Mesenchymal stem cell (in vitro differentiated cells and primary cell): Measurements from ENCODE around the gene RASA3.

Experiments
- DNase-seq: peaks from one replicate; pipeline ENCODE4 v3.0.0-alpha.2; 2013
- H2AFZ ChIP-seq: one replicate; pipeline ENCODE4 v1.6.1; 2013; ENCODE audit warnings: low read depth, mild to moderate bottlenecking, control low read depth, inconsistent platforms, low read length, moderate library complexity
- H2AK5ac ChIP-seq: 2 replicates; pipeline ENCODE4 v1.6.1; 2013; ENCODE audit warnings: low read length, moderate library complexity, mild to moderate bottlenecking, inconsistent platforms; ENCODE audit not compliant: severe bottlenecking
- H2BK120ac ChIP-seq: one replicate; pipeline ENCODE4 v1.6.1; 2013; ENCODE audit warnings: low read depth, mild to moderate bottlenecking, inconsistent platforms, low read length, moderate library complexity
- H2BK12ac ChIP-seq, 2 experiments: one replicate each; pipeline ENCODE4 v1.6.1; 2013; ENCODE audit warnings: inconsistent platforms in 2 of 2, low read length in 2 of 2, mild to moderate bottlenecking in 2 of 2, moderate library complexity in 2 of 2, control low read depth in 1 of 2
- H2BK15ac ChIP-seq: one replicate; pipeline ENCODE4 v1.6.1; 2013; ENCODE audit warnings: mild to moderate bottlenecking, low read depth, inconsistent platforms; ENCODE audit not compliant: poor library complexity, severe bottlenecking
- H2BK5ac ChIP-seq: 2 replicates; pipeline ENCODE4 v1.6.1; 2013; ENCODE audit warnings: low read depth, mild to moderate bottlenecking, low read length, control low read depth, inconsistent platforms; ENCODE audit not compliant: poor library complexity, severe bottlenecking
- H3K14ac ChIP-seq, 2 experiments: one replicate each; pipeline ENCODE4 v1.6.1; 2013; ENCODE audit warnings: inconsistent platforms in 2 of 2, low read length in 2 of 2, control low read depth in 1 of 2, mild to moderate bottlenecking in 1 of 2, moderate library complexity in 1 of 2
- H3K18ac ChIP-seq, 2 experiments: one replicate each; pipeline ENCODE4 v1.6.1; 2013; ENCODE audit warnings: inconsistent platforms in 2 of 2, low read length in 2 of 2, control low read depth in 1 of 2, low read depth in 1 of 2, mild to moderate bottlenecking in 1 of 2
- H3K23ac ChIP-seq, 2 experiments: one replicate each; pipeline ENCODE4 v1.6.1; 2013; ENCODE audit warnings: inconsistent platforms in 2 of 2, low read length in 2 of 2, mild to moderate bottlenecking in 2 of 2, moderate library complexity in 2 of 2, control low read depth in 1 of 2
- H3K27ac ChIP-seq: 2 replicates; pipeline ENCODE4 v1.5.1; 2013; ENCODE audit warnings: mild to moderate bottlenecking, moderate library complexity, low read length, control low read depth, inconsistent platforms; ENCODE audit not compliant: poor library complexity, severe bottlenecking
- H3K27me3 ChIP-seq, 2 experiments: 2 replicates each; pipeline versions ENCODE4 v1.6.1 to v1.7.0; 2013; ENCODE audit warnings: low read length in 2 of 2, mild to moderate bottlenecking in 2 of 2, moderate library complexity in 2 of 2, control low read depth in 1 of 2, inconsistent platforms in 1 of 2; ENCODE audit not compliant: control insufficient read depth in 1 of 2, insufficient read depth in 1 of 2
- H3K36me3 ChIP-seq, 2 experiments: 2 replicates each; pipeline versions ENCODE4 v1.6.1 to v1.7.0; 2013; ENCODE audit warnings: low read length in 2 of 2, control low read depth in 1 of 2, inconsistent platforms in 1 of 2, low read depth in 1 of 2, mild to moderate bottlenecking in 1 of 2; ENCODE audit not compliant: insufficient read depth in 2 of 2, control insufficient read depth in 1 of 2
- H3K4ac ChIP-seq, 2 experiments: one replicate each; pipeline ENCODE4 v1.6.1; 2013; ENCODE audit warnings: inconsistent platforms in 2 of 2, low read length in 2 of 2, mild to moderate bottlenecking in 2 of 2, moderate library complexity in 2 of 2, control low read depth in 1 of 2, low read depth in 1 of 2
- H3K4me1 ChIP-seq: 2 replicates; pipeline ENCODE4 v1.6.1; 2013; ENCODE audit warnings: low read depth, low read length, control low read depth; ENCODE audit not compliant: control insufficient read depth, insufficient read depth
- H3K4me2 ChIP-seq: 2 replicates; pipeline ENCODE4 v1.6.1; 2013; ENCODE audit warnings: low read length, mild to moderate bottlenecking, inconsistent platforms; ENCODE audit not compliant: poor library complexity, severe bottlenecking
- H3K4me3 ChIP-seq, 2 experiments: 2 replicates each; pipeline versions ENCODE4 v1.5.1 to v1.7.0; 2013; ENCODE audit warnings: low read length in 2 of 2, mild to moderate bottlenecking in 2 of 2, control low read depth in 1 of 2, low read depth in 1 of 2; ENCODE audit not compliant: insufficient read depth in 1 of 2
- H3K79me1 ChIP-seq: replicated peaks from 2 replicates; pipeline ENCODE4 v1.6.1; 2013; ENCODE audit warnings: mild to moderate bottlenecking, control low read depth, low read length, inconsistent platforms; ENCODE audit not compliant: poor library complexity, severe bottlenecking
- H3K9ac ChIP-seq: 2 replicates; pipeline ENCODE4 v1.7.0; 2013; ENCODE audit warnings: mild to moderate bottlenecking, low read length, moderate library complexity
- H3K9me3 ChIP-seq: 2 replicates; pipeline ENCODE4 v1.7.0; 2013; ENCODE audit warnings: mild to moderate bottlenecking, low read length; ENCODE audit not compliant: control insufficient read depth
- H4K8ac ChIP-seq: one replicate; pipeline ENCODE4 v1.6.1; 2013; ENCODE audit warnings: inconsistent platforms, mild to moderate bottlenecking, low read length, moderate library complexity
- H4K91ac ChIP-seq: one replicate; pipeline ENCODE4 v1.6.1; 2013; ENCODE audit warnings: mild to moderate bottlenecking, low read length, inconsistent platforms
- WGBS: methylation state at CpG from one replicate; pipeline ENCODE4 v1.1.7; 2013; ENCODE audit warnings: mixed read lengths; 5-methylcytosine and 5-hydroxymethylcytosine counted together

RASA3 gene

GRCh38 chr13:113981611-113982295 lies 150.7 kb downstream of the RASA3 start:
- no peak overlapping the region for H3K4ac ChIP-seq
- no peak overlapping the region for H3K14ac ChIP-seq
- no peak overlapping the region for H2BK12ac ChIP-seq
- no peak overlapping the region for H3K4me3 ChIP-seq
- H3K23ac ChIP-seq = no peak overlapping the region
- H3K18ac ChIP-seq = no peak overlapping the region
- peaks cover 15% of the 10 kb centered on the region for H3K79me1 ChIP-seq
- 94% methylated on average over 28 of the region's 28 CpGs for WGBS
- H3K36me3 ChIP-seq = peaks cover 57 to 59% of the 10 kb centered on the region in 2 experiments
- no peak overlapping the region for H2AK5ac ChIP-seq
- no peak overlapping the region for H2AFZ ChIP-seq
- no peak for DNase-seq
- no peaks in the 10 kb centered on the region for H3K27me3 ChIP-seq
- no peak overlapping the region for H2BK15ac ChIP-seq
- no peak overlapping the region for H4K8ac ChIP-seq
- H3K4me1 ChIP-seq = peaks cover 27% of the 10 kb centered on the region
- no peaks in the 10 kb centered on the region for H3K9me3 ChIP-seq
- no peak overlapping the region for H3K27ac ChIP-seq
- no peak overlapping the region for H3K9ac ChIP-seq
- no peak overlapping the region for H3K4me2 ChIP-seq
- H4K91ac ChIP-seq = no peak overlapping the region
- no peak overlapping the region for H2BK5ac ChIP-seq
- H2BK120ac ChIP-seq = no peak overlapping the region

GRCh38 chr13:113981194-113981605 lies 151.2 kb downstream of the RASA3 start:
- Histone ChIP-seq H4K8ac (no peak overlapping the region), H3K18ac (no peak overlapping the region), H3K9me3 (no peaks in the 10 kb centered on the region), H3K23ac (no peak overlapping the region), H3K4ac (no peak overlapping the region), H3K27ac (no peak overlapping the region), H3K14ac (no peak overlapping the region), H2AFZ (no peak overlapping the region), H3K27me3 (no peaks in the 10 kb centered on the region), H3K79me1 (peaks cover 18% of the 10 kb centered on the region), H2BK15ac (no peak overlapping the region), H2AK5ac (no peak overlapping the region), H3K36me3 (peaks cover 59 to 61% of the 10 kb centered on the region in 2 experiments), H2BK5ac (no peak overlapping the region), H3K4me2 (no peak overlapping the region), H3K9ac (no peak overlapping the region), H4K91ac (no peak overlapping the region), H2BK120ac (no peak overlapping the region), H3K4me1 (peaks cover 31% of the 10 kb centered on the region), H2BK12ac (no peak overlapping the region), H3K4me3 (no peak overlapping the region)
- over 99% methylated on average over 16 of the region's 16 CpGs for WGBS
- DNase-seq = no peak

DNA sequence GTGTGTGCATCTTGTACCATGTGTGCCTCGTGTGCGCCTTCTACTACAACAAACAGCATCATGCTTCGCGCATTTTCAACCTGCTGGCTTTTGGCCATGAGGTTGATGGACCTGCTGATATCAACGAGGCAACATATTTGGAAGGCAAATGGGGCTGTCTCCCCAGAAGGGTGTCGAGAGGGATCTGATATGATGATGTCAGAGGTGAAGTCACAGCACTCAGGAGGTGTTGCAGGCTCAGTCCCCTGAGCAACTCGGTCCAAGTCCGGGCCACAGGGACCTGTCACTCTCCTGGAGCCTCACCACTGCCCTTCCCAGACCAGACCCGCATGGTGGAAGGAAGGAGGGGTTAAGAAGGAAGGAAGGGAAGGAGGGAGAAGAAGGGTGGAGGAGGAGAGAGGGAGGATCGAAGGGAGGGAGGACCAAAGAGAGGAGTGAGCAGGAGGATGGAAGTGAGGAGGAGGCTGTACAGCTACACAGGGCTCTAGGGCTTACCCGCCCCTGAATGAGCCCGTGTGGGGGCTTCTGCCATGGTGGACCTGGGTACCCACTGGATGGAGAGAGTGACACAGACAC lies 151.8 kb downstream of the RASA3 start:
- Histone ChIP-seq H3K79me1 (peaks cover 20% of the 10 kb centered on the region), H3K14ac (no peak overlapping the region), H3K4me1 (peaks cover 31% of the 10 kb centered on the region), H2AK5ac (peak overlapping the region; percentile 5), H3K4me2 (no peak overlapping the region), H3K9me3 (no peaks in the 10 kb centered on the region), H3K27me3 (no peaks in the 10 kb centered on the region), H3K23ac (no peak overlapping the region), H4K8ac (no peak overlapping the region), H2BK5ac (no peak overlapping the region), H2AFZ (no peak overlapping the region), H2BK12ac (no peak overlapping the region), H3K18ac (no peak overlapping the region), H2BK15ac (no peak overlapping the region), H3K4me3 (no peak overlapping the region), H2BK120ac (no peak overlapping the region), H3K27ac (peak overlapping the region; percentile 8), H4K91ac (no peak overlapping the region), H3K4ac (no peak overlapping the region), H3K36me3 (peaks cover 63% of the 10 kb centered on the region in 2 experiments), H3K9ac (no peak overlapping the region)
- 95% methylated on average over 12 of the region's 12 CpGs for WGBS
- no peak for DNase-seq

- H2AK5ac ChIP-seq = no peak overlapping the region
- no peak overlapping the region for H3K4me3 ChIP-seq
- H3K14ac ChIP-seq = no peak overlapping the region
- H2BK120ac ChIP-seq = no peak overlapping the region
- no peak overlapping the region for H2AFZ ChIP-seq
- peaks cover 26% of the 10 kb centered on the region for H3K79me1 ChIP-seq
- H3K4me1 ChIP-seq = peaks cover 31% of the 10 kb centered on the region
- WGBS = 98% methylated on average over 20 of the region's 20 CpGs
- no peak overlapping the region for H2BK5ac ChIP-seq
- no peak overlapping the region for H3K23ac ChIP-seq
- H2BK15ac ChIP-seq = no peak overlapping the region
- no peak overlapping the region for H3K27ac ChIP-seq
- no peak overlapping the region for H4K8ac ChIP-seq
- no peaks in the 10 kb centered on the region for H3K27me3 ChIP-seq
- no peak overlapping the region for H3K18ac ChIP-seq
- H3K9ac ChIP-seq = no peak overlapping the region
- H3K4me2 ChIP-seq = no peak overlapping the region
- no peak for DNase-seq
- peaks cover 69 to 70% of the 10 kb centered on the region in 2 experiments for H3K36me3 ChIP-seq
- H3K4ac ChIP-seq = no peak overlapping the region
- H3K9me3 ChIP-seq = no peaks in the 10 kb centered on the region
- no peak overlapping the region for H2BK12ac ChIP-seq
- H4K91ac ChIP-seq = no peak overlapping the region
Measured at GRCh38 chr13:113979791-113980471, 152.5 kb downstream of the RASA3 start.
